Progenitor cell of endocrine pancreas (in vitro differentiated cells): ENCODE results near the gene GFM1. TPM values are rescaled to one million over a fixed set of nuclear protein-coding genes. Genes with fewer than 3 reads are reported as not detected.

Experiments
- DNase-seq: peaks from one replicate; pipeline ENCODE4 v3.0.0; 2021; ENCODE audit warnings: low spot score; ENCODE audit not compliant: unreplicated experiment
- H3K27ac Mint-ChIP-seq: 2 replicates; pipeline ENCODE4 v1.8.0; 2021; ENCODE audit warnings: mild to moderate bottlenecking, moderate library complexity, mixed read lengths
- H3K27me3 Mint-ChIP-seq: 2 replicates; pipeline ENCODE4 v1.8.0; 2021; ENCODE audit warnings: mixed read lengths
- H3K36me3 Mint-ChIP-seq: 2 replicates; pipeline ENCODE4 v1.8.0; 2022; ENCODE audit warnings: mixed read lengths; ENCODE audit not compliant: insufficient read depth
- H3K4me1 Mint-ChIP-seq: 2 replicates; pipeline ENCODE4 v1.8.0; 2021; ENCODE audit warnings: low read depth, mixed read lengths
- H3K4me3 Mint-ChIP-seq: 2 replicates; pipeline ENCODE4 v1.8.0; 2021; ENCODE audit warnings: low read depth, mild to moderate bottlenecking, moderate library complexity, mixed read lengths
- H3K9me3 Mint-ChIP-seq: 2 replicates; pipeline ENCODE4 v1.8.0; 2021; ENCODE audit warnings: low read depth, mixed read lengths
- total RNA-seq: library from RNA; stranded (reverse); gene quantifications from 2 replicates; pipeline ENCODE4 v1.2.1, GENCODE V29; 2021
- TF ChIP-seq, protein P1 (sequence below): fragments of 200-600 bp; sonication (generic); IDR thresholded peaks from one replicate; pipeline ENCODE4 v1.5.0; 2021; ENCODE audit warnings: antibody characterized with exemption, mild to moderate bottlenecking; ENCODE audit not compliant: unreplicated experiment

The GFM1 gene
- total RNA-seq, 1 donor from 2014 or later = 33.2 TPM

DNA sequence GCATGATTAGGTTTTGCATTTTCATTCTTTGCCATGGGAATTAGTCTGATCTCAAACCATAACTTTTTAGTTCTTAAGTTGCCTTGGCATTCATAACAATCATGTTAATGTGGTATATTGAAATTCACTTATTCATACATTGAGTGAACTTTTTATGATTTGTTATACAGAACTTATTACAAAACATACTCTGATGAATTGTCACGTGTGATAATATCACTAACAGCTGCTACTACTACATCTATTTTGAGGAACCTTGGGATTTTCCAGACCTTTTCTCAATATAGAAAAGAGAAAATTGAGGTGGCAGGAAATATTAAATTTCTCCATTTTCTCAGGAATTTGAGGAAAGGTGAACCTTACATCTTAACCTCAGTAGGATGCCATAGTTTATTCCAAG, 18.9 kb downstream of the GFM1 start:
- TF ChIP-seq, protein P1, sequence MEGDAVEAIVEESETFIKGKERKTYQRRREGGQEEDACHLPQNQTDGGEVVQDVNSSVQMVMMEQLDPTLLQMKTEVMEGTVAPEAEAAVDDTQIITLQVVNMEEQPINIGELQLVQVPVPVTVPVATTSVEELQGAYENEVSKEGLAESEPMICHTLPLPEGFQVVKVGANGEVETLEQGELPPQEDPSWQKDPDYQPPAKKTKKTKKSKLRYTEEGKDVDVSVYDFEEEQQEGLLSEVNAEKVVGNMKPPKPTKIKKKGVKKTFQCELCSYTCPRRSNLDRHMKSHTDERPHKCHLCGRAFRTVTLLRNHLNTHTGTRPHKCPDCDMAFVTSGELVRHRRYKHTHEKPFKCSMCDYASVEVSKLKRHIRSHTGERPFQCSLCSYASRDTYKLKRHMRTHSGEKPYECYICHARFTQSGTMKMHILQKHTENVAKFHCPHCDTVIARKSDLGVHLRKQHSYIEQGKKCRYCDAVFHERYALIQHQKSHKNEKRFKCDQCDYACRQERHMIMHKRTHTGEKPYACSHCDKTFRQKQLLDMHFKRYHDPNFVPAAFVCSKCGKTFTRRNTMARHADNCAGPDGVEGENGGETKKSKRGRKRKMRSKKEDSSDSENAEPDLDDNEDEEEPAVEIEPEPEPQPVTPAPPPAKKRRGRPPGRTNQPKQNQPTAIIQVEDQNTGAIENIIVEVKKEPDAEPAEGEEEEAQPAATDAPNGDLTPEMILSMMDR = no peak
- no peak for DNase-seq
- H3K9me3 Mint-ChIP-seq = no peaks in the 10 kb centered on the region

DNA sequence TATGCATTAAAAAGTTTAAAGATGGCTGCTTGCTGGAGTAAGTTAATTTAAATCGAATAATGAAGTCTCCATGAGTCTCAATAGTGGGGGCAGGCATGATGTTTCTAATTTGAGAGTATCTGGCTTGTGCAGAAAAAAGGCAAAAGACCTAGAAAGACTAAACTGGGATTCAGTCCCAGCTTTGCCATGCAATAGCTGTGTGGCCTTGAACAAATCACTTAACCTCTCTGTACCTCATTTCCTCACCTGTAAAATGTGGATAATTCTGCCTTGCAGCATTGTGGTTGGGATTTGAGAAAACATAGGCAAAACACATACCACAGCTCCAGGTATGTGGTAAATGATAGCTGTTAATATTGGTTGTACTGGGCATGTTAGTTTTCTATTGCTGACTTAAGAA, 19.5 kb downstream of the GFM1 start:
- no peaks in the 10 kb centered on the region for H3K4me1 Mint-ChIP-seq
- H3K4me3 Mint-ChIP-seq = no peak overlapping the region
- H3K36me3 Mint-ChIP-seq = peaks cover 5% of the 10 kb centered on the region
- DNase-seq = no peak
- no peaks in the 10 kb centered on the region for H3K9me3 Mint-ChIP-seq
- H3K27me3 Mint-ChIP-seq = no peaks in the 10 kb centered on the region
- no peak overlapping the region for H3K27ac Mint-ChIP-seq
- TF ChIP-seq, protein P1 = no peak

More for the DNA sequence above, 18.9 kb downstream of the GFM1 start:
- Mint-ChIP-seq H3K4me1 (no peaks in the 10 kb centered on the region), H3K4me3 (no peak overlapping the region), H3K27me3 (no peaks in the 10 kb centered on the region), H3K27ac (no peak overlapping the region), H3K36me3 (peaks cover 4% of the 10 kb centered on the region)

DNA sequence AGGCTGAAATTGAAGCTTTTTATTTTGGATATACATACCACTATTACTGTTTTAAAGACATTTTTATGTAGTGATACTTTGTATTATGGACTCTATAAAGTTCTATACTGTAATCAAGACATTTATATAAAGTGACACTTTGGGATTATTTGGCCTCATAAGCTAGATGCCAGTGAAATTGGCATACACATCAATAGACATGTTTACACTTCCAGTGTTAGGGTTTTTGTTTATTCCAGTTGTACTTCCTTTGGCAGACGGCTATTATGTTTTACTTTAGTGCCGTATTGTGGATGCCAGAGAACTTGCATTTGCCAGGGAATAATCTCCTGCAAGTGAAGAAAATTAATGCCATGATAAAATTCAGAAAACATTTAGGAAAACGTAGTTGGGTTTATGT, 22.1 kb downstream of the GFM1 start:
- no peak overlapping the region for H3K4me3 Mint-ChIP-seq

DNA sequence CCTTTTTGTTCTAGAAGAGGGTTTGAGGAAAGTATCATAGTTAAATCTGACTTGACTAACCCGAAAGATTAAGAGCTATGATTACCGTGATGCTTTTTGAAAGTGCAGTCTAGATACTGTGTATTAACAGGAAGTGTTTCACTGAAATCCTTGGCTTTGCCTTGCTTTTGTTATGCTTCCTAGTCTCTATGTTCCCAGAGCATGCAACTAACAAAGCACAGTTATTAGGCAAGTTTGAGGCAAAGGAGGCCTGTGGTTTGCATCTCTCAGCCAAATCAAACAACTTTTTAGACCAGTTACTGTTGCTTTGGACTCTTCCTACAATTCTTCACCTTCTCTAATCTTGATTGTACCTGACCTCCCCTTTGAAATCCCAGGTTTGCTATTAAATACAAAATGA, 24.2 kb downstream of the GFM1 start:
- peaks cover 14% of the 10 kb centered on the region for H3K4me1 Mint-ChIP-seq
- peaks cover 6% of the 10 kb centered on the region for H3K36me3 Mint-ChIP-seq
- no peaks in the 10 kb centered on the region for H3K9me3 Mint-ChIP-seq
- no peaks in the 10 kb centered on the region for H3K27me3 Mint-ChIP-seq
- no peak overlapping the region for H3K27ac Mint-ChIP-seq
- H3K4me3 Mint-ChIP-seq = no peak overlapping the region
- DNase-seq = no peak
- TF ChIP-seq, protein P1 = no peak

More for the DNA sequence above, 22.1 kb downstream of the GFM1 start:
- Mint-ChIP-seq H3K9me3 (no peaks in the 10 kb centered on the region), H3K27ac (no peak overlapping the region), H3K36me3 (peaks cover 6% of the 10 kb centered on the region), H3K4me1 (peaks cover 4% of the 10 kb centered on the region), H3K27me3 (no peaks in the 10 kb centered on the region)
- DNase-seq = no peak
- TF ChIP-seq, protein P1 = no peak

DNA sequence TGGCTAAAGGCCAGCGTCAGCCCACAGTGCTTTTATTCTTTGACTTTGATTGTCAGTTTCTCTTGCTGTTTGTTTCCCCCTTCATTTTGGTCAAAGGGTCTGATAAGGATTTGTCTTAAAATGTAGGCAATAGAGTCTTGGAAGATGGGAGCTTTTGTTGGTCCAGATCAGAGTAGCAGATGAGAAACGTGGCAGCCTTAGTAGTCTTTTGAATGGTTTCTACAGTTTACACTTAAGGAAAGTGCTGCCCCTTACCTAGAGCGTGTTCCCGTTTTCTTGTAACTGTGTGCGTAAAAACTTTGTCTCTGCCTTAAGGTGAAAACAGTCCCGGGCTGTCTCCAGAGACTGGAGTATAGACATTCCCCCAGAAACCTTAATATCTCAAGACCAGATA, 27.5 kb downstream of the GFM1 start:
- H3K27me3 Mint-ChIP-seq = no peaks in the 10 kb centered on the region
- no peaks in the 10 kb centered on the region for H3K9me3 Mint-ChIP-seq
- no peak for DNase-seq
- H3K4me1 Mint-ChIP-seq = peaks cover 14% of the 10 kb centered on the region
- TF ChIP-seq, protein P1 = no peak
- peak overlapping the region; percentile 96 for H3K27ac Mint-ChIP-seq
- H3K36me3 Mint-ChIP-seq = peaks cover 4% of the 10 kb centered on the region
- H3K4me3 Mint-ChIP-seq = peak overlapping the region; percentile 88
